Raji (cell line): Measurements from ENCODE around the gene HCFC1R1.

Source experiments
- POLR2A ChIP-seq: IDR thresholded peaks from 2 replicates; pipeline ENCODE4 v1.6.1; 2011; ENCODE audit warnings: low read depth, low read length, control low read depth; ENCODE audit not compliant: insufficient read depth

The HCFC1R1 gene

GRCh38 chr16:3042376-3042775 lies 18.6 kb upstream of the HCFC1R1 start:
- no peak for TF ChIP-seq POLR2A

- TF ChIP-seq POLR2A: no peak
These were observed 15.2 kb upstream of the HCFC1R1 start for GRCh38 chr16:3038896-3039295.

- TF ChIP-seq POLR2A: no peak
These were observed 14.5 kb upstream of the HCFC1R1 start for GRCh38 chr16:3038256-3038655.

- no peak for TF ChIP-seq POLR2A
These were observed 13.1 kb upstream of the HCFC1R1 start, which contains the start of gene BICDL2 for GRCh38 chr16:3036726-3037315. TSS of gene BICDL2 (minus strand) at chr16:3036944. CDS start at chr16:3035496, 1,448 bp downstream.

- no peak for TF ChIP-seq POLR2A
These were observed 12.4 kb upstream of the HCFC1R1 start for GRCh38 chr16:3035972-3036725.

GRCh38 chr16:3035289-3035971 lies 11.7 kb upstream of the HCFC1R1 start:
- no peak for TF ChIP-seq POLR2A

- TF ChIP-seq POLR2A: no peak
These were observed 8.9 kb upstream of the HCFC1R1 start for GRCh38 chr16:3032624-3033023.

- no peak for TF ChIP-seq POLR2A
These were observed 6.8 kb upstream of the HCFC1R1 start for GRCh38 chr16:3030222-3031212.

- TF ChIP-seq POLR2A: no peak
These were observed 5.9 kb upstream of the HCFC1R1 start for GRCh38 chr16:3029491-3030221.

GRCh38 chr16:3028716-3029319 lies 5.1 kb upstream of the HCFC1R1 start:
- TF ChIP-seq POLR2A: 0 out of 2 replicates have a peak, but pooled peaks have one; percentile 18

- peak; percentile 58 for TF ChIP-seq POLR2A
These were observed 4.4 kb upstream of the HCFC1R1 start for GRCh38 chr16:3027983-3028715.

GRCh38 chr16:3027489-3027795 lies 3.7 kb upstream of the HCFC1R1 start:
- no peak for TF ChIP-seq POLR2A

GRCh38 chr16:3026609-3027488 lies 3.1 kb upstream of the HCFC1R1 start:
- TF ChIP-seq POLR2A: no peak

- no peak for TF ChIP-seq POLR2A
These were observed 2.2 kb upstream of the HCFC1R1 start for GRCh38 chr16:3026003-3026378.
